NT2/D1 (cell line): ENCODE data around the gene TMCO4.

Experiments used
- DNase-seq: peaks from one replicate; pipeline ENCODE4 v3.0.0-alpha.2; 2011; ENCODE audit warnings: low read depth, low spot score
- H3K27me3 ChIP-seq: 2 replicates; pipeline ENCODE4 v1.6.0; 2011; ENCODE audit warnings: mild to moderate bottlenecking; ENCODE audit not compliant: insufficient read length, insufficient read depth
- H3K36me3 ChIP-seq: 2 replicates; pipeline ENCODE4 v1.6.1; 2011; ENCODE audit warnings: mild to moderate bottlenecking, low read length, mixed read lengths; ENCODE audit not compliant: insufficient read depth, insufficient read length
- H3K4me1 ChIP-seq: 2 replicates; pipeline ENCODE4 v1.5.1; 2011; ENCODE audit not compliant: insufficient read depth, insufficient read length
- H3K4me3 ChIP-seq: 2 replicates; pipeline ENCODE4 v1.5.1; 2011; ENCODE audit warnings: low read depth; ENCODE audit not compliant: insufficient read length
- H3K9ac ChIP-seq: 2 replicates; pipeline ENCODE4 v1.6.0; 2011; ENCODE audit warnings: low read depth; ENCODE audit not compliant: insufficient read length
- H3K9me3 ChIP-seq: 2 replicates; pipeline ENCODE4 v1.5.1; 2011; ENCODE audit warnings: mild to moderate bottlenecking, low read length; ENCODE audit not compliant: insufficient read depth
- SUZ12 ChIP-seq: IDR thresholded peaks from 2 replicates; pipeline ENCODE4 v1.6.1; 2011; ENCODE audit not compliant: insufficient read length, insufficient read depth; ENCODE audit errors: extremely low read depth
- YY1 ChIP-seq: IDR thresholded peaks from 2 replicates; pipeline ENCODE4 v1.6.1; 2011; ENCODE audit not compliant: insufficient read length, insufficient read depth
- ZNF274 ChIP-seq: IDR thresholded peaks from 2 replicates; pipeline ENCODE4 v1.6.1; 2011; ENCODE audit warnings: mild to moderate bottlenecking, low read depth, low read length

The TMCO4 gene

DNA sequence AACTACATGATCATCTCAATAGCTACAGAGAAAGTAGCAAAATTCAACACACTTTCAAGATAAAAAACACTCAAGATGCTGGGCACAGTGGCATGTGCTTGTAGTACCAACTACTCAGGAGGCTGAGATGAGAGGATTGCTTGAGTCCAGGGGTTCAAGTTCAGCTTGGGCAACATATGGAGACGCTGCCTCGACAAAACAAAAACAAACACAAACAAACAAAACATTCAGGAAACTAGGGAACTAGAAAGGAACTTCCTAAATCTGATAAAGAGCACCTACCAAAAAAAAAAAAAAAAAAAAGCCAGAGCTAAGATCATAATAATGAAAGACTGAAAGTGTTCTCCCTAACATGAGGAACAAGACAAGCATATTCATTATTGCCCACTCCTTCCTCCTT, 38.1 kb upstream of the TMCO4 start:
- no peak for TF ChIP-seq ZNF274
- no peak for TF ChIP-seq SUZ12
- TF ChIP-seq YY1 = no peak
- no peaks in the 10 kb centered on the region for H3K27me3 ChIP-seq

DNA sequence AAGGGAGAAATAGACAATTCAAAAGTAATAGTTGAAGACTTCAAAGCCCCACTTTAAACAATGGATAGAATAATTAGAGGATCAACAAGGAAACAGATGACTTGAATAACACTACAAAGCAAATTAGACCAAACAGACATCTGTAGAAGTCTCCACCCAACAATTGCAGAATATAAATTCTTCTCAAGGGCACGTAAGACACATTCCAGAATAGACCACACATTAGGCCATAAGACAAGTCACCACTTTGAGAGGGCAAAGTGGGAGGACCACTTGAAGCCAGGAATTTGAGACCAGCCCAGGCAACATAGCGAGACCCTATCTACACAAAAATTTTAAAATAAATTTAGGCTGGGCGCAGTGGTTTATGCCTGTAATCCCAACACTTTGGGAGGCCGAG, 35.9 kb upstream of the TMCO4 start:
- Histone ChIP-seq H3K27me3 (no peaks in the 10 kb centered on the region), H3K9me3 (no peaks in the 10 kb centered on the region), H3K4me1 (no peaks in the 10 kb centered on the region), H3K4me3 (no peak overlapping the region), H3K36me3 (no peaks in the 10 kb centered on the region), H3K9ac (no peak overlapping the region)
- no peak for DNase-seq
- TF ChIP-seq ZNF274 = no peak

More for the DNA sequence above, 38.1 kb upstream of the TMCO4 start:
- H3K4me1 ChIP-seq = no peaks in the 10 kb centered on the region
- H3K36me3 ChIP-seq = no peaks in the 10 kb centered on the region
- no peak overlapping the region for H3K9ac ChIP-seq
- DNase-seq = no peak
- no peaks in the 10 kb centered on the region for H3K9me3 ChIP-seq
- no peak overlapping the region for H3K4me3 ChIP-seq

DNA sequence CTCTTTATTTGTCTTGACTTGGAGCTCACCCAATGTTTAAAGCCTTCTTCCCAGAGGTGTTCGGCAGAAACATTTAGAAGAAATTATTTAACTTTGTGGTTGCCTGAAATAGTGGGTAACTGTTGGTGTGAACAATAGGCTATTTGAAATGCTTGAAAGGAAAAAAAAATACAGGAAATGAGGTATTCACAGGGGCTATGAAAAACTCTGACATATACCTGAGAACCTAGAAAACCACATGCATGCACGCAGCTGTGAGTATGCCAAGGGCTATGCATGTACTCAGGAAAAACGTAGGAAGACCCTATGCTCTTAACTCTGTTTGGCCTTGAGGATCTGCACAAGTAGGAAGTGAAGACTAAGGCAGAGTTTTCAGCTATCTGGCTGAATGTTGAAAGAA, 31.7 kb upstream of the TMCO4 start:
- H3K9ac ChIP-seq = no peak overlapping the region
- no peak overlapping the region for H3K4me3 ChIP-seq

DNA sequence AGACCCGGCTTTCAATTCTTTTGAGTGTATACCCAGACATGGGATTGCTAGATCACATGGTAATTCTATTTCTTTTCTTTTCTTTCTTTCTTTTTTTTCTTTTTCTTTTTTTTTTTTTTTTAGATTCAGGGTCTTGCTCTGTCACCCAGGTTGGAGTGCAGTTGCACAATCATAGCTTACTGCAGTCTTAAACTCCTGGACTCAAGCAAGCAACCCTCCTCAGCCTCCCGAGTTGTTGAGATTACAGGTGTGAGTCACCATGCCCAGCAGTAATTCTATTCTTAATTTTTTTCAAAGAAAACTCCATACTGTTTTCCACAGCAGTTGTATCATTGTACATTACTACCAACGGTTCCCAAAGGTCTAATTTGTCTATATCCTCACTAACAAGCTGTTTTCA, 28.8 kb upstream of the TMCO4 start:
- TF ChIP-seq SUZ12 (no peak), ZNF274 (no peak), YY1 (no peak)
- Histone ChIP-seq H3K9ac (no peak overlapping the region), H3K4me1 (no peaks in the 10 kb centered on the region), H3K36me3 (no peaks in the 10 kb centered on the region), H3K4me3 (no peak overlapping the region), H3K27me3 (no peaks in the 10 kb centered on the region), H3K9me3 (no peaks in the 10 kb centered on the region)
- no peak for DNase-seq

More for the DNA sequence above, 31.7 kb upstream of the TMCO4 start:
- Histone ChIP-seq H3K9me3 (no peaks in the 10 kb centered on the region), H3K4me1 (no peaks in the 10 kb centered on the region), H3K36me3 (no peaks in the 10 kb centered on the region), H3K27me3 (no peaks in the 10 kb centered on the region)
- TF ChIP-seq ZNF274 (no peak), SUZ12 (no peak), YY1 (no peak)
- DNase-seq = no peak

DNA sequence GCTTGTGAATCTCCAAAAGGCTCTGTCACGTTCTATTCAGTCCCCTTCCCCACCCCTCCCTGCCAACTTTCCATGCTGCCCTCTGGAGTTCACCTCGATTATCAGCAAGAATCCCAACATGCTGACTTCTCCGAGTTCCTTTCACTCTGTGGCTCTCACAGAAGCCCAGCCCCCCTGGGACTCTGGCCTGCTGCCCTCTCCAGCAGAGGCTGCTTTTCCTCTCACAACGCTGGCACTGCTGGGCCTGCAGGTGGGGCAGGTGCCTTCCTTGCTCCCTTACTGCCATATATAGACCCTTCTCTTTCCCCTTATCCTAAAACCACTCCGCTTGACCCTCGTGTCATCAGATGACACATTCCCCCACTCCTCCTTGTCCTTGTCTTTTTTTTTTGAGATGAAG, 25.6 kb upstream of the TMCO4 start:
- no peak overlapping the region for H3K9ac ChIP-seq
- TF ChIP-seq ZNF274 (no peak), YY1 (no peak), SUZ12 (no peak)
- no peak overlapping the region for H3K4me3 ChIP-seq
- no peaks in the 10 kb centered on the region for H3K9me3 ChIP-seq
- H3K4me1 ChIP-seq = no peaks in the 10 kb centered on the region
- no peaks in the 10 kb centered on the region for H3K36me3 ChIP-seq
- no peaks in the 10 kb centered on the region for H3K27me3 ChIP-seq
- DNase-seq = no peak

DNA sequence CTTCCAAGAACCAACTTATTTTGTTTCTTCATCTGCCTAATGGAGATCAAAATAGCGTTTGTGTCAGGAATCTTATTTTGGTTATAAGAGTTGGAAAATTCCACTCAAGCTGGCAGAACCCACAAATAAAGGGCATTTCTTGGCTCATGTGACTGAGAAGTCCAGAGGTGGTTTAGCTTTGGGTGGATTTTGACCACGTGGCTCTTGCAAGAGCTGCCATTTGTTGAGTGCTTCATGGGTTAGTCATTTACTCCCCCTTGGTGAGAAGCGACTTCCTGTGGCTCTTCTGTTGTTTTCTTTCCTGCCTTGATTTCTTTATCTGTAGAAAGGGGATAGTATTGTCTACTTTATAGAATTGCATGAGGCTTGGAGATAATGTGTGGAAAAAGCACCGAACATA, 24.8 kb upstream of the TMCO4 start:
- H3K9me3 ChIP-seq = no peaks in the 10 kb centered on the region
- H3K4me1 ChIP-seq = peaks cover 2% of the 10 kb centered on the region
- no peak for DNase-seq
- TF ChIP-seq ZNF274 (no peak), SUZ12 (no peak), YY1 (no peak)
- H3K27me3 ChIP-seq = no peaks in the 10 kb centered on the region
- no peak overlapping the region for H3K4me3 ChIP-seq
- no peaks in the 10 kb centered on the region for H3K36me3 ChIP-seq
- H3K9ac ChIP-seq = no peak overlapping the region

DNA sequence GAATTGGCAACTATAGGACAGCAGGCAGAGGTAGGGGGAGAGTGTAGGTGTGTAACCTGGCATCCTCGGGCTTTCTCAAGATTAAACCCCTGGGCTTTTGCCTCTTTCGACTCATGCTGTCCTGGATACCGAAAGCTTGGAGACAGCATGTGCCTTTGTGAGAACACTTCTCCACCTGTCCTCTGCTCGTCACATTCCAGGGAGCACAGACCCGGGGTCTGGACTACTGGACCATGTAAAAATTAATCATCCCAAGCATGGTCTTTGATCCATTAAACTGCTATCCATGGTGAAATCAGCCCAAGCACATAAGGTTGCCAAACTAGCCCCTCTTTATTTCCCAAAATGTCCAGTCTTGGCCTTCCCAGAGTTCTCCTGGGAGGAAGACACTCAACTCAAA, 24.3 kb upstream of the TMCO4 start:
- TF ChIP-seq ZNF274 (no peak), SUZ12 (no peak), YY1 (no peak)
- no peaks in the 10 kb centered on the region for H3K27me3 ChIP-seq

DNA sequence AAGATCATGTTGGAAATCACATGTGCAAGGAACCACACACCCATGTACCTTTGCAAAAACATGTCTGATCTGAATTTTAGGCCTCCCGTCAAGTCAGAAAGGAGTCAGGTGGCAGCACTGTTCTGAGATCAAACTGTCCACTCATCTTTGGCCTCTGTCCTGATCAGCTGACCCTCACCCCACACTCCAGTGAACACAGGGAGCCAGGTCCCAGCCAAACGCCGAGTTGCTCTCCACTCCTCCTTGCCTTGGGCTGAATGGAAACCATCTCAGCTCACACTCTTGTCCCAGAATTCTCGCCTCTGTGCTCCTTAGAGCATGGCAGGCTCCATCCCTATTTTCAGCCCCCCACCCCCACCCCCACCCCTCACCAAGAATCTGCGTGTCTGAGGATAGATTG, 20.0 kb upstream of the TMCO4 start:
- no peaks in the 10 kb centered on the region for H3K27me3 ChIP-seq
- TF ChIP-seq ZNF274 (no peak), SUZ12 (no peak), YY1 (no peak)
- no peaks in the 10 kb centered on the region for H3K36me3 ChIP-seq
- peaks cover 15% of the 10 kb centered on the region for H3K4me1 ChIP-seq
- no peak overlapping the region for H3K9ac ChIP-seq
- DNase-seq = no peak
- H3K4me3 ChIP-seq = no peak overlapping the region
- no peaks in the 10 kb centered on the region for H3K9me3 ChIP-seq

More for the DNA sequence above, 24.3 kb upstream of the TMCO4 start:
- Histone ChIP-seq H3K9me3 (no peaks in the 10 kb centered on the region), H3K4me3 (no peak overlapping the region), H3K9ac (no peak overlapping the region), H3K36me3 (no peaks in the 10 kb centered on the region), H3K4me1 (peaks cover 4% of the 10 kb centered on the region)
- DNase-seq = no peak
